ENCODE results near the gene TSC22D1. TPM values are rescaled to one million over a fixed set of nuclear protein-coding genes. Genes with fewer than 3 reads are reported as not detected.

The TSC22D1 gene
- total RNA-seq, 1 experiment from 2014 or later, result 72.5 TPM

DNA sequence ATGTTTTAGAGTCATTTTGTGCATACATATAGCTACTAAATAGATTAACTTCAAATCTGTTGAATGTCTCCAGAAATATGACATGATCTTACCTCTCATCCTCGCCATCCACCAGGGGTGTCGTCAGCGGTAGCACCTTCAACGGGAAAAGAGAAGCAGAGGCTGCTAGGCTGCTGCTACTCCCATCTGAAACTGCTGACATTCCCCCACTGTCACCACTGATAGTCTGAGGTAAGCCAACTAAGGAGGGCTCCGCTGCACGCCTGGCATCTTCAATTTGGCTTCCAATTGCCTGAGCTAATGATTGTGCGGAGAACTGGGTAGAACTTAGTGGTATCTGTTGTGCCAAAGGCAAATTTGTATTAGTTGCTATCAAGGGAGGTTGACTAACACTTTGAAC, 3.1 kb downstream of the TSC22D1 start:
- ATAC-seq (no peak), DNase-seq (ENCODE audit: low spot score) (no peak)
- Mint-ChIP-seq H3K36me3 (peaks cover 25% of the 10 kb centered on the region), H3K27me3 (ENCODE audit: low read depth) (no peaks in the 10 kb centered on the region), H3K4me1 (peaks cover 56% of the 10 kb centered on the region), H3K27ac (peak overlapping the region; percentile 22), H3K4me3 (peak overlapping the region; percentile 92), H3K9me3 (no peaks in the 10 kb centered on the region)
- no peak for TF ChIP-seq FOXJ3 (CRISPR knock-in tag; IDR thresholded peaks at IDR 0.05; ENCODE audit: borderline replicate concordance)
- ChIA-PET POLR2A (no interaction called here), CTCF (interaction anchor here (1.6 kb wide), 1 partner anchor 30 kb away, joined by 5 read pairs; no protein-coding TSS in a partner anchor)

DNA sequence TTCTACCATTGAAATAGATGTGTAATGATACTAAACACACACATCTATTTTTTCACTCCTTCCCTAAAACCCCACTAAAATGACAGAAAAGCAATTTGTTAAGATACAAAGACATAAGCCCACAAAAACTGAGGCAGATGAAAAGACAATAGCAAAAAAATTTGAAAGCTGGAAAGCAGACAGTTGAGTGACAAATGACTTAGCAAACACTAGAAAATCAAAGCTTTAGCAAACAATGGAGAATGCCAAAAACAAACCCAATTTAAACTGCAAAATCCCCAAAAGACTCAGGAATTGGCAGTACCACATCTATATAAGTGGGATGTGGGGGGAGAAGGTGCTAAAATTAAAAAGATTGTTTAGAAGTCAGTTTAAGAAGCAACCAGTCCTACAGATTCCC, 9.5 kb downstream of the TSC22D1 start:
- TF ChIP-seq SMAD4 (CRISPR knock-in tag; IDR thresholded peaks at IDR 0.05) (no peak), TCF7 (CRISPR knock-in tag; IDR thresholded peaks at IDR 0.05; ENCODE audit: low read depth) (no peak), GRHL2 (CRISPR knock-in tag; IDR thresholded peaks at IDR 0.05; ENCODE audit: insufficient replicate concordance, severe bottlenecking) (no peak), FOXK1 (CRISPR knock-in tag; IDR thresholded peaks at IDR 0.05) (no peak), PRDM15 (CRISPR knock-in tag; IDR thresholded peaks at IDR 0.05) (no peak), NFATC4 (CRISPR knock-in tag; IDR thresholded peaks at IDR 0.05) (no peak), PREB (CRISPR knock-in tag; IDR thresholded peaks at IDR 0.05; ENCODE audit: borderline replicate concordance) (no peak), CREM (CRISPR knock-in tag; IDR thresholded peaks at IDR 0.05) (no peak), PRRX2 (CRISPR knock-in tag; IDR thresholded peaks at IDR 0.05) (no peak)
- TF ChIP-seq, protein P1, sequence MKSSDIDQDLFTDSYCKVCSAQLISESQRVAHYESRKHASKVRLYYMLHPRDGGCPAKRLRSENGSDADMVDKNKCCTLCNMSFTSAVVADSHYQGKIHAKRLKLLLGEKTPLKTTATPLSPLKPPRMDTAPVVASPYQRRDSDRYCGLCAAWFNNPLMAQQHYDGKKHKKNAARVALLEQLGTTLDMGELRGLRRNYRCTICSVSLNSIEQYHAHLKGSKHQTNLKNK (CRISPR knock-in tag; IDR thresholded peaks at IDR 0.05), result no peak
- TF ChIP-seq, protein P2, sequence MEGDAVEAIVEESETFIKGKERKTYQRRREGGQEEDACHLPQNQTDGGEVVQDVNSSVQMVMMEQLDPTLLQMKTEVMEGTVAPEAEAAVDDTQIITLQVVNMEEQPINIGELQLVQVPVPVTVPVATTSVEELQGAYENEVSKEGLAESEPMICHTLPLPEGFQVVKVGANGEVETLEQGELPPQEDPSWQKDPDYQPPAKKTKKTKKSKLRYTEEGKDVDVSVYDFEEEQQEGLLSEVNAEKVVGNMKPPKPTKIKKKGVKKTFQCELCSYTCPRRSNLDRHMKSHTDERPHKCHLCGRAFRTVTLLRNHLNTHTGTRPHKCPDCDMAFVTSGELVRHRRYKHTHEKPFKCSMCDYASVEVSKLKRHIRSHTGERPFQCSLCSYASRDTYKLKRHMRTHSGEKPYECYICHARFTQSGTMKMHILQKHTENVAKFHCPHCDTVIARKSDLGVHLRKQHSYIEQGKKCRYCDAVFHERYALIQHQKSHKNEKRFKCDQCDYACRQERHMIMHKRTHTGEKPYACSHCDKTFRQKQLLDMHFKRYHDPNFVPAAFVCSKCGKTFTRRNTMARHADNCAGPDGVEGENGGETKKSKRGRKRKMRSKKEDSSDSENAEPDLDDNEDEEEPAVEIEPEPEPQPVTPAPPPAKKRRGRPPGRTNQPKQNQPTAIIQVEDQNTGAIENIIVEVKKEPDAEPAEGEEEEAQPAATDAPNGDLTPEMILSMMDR (IDR thresholded peaks at IDR 0.05), result no peak
- Mint-ChIP-seq H3K36me3 (peaks cover 3% of the 10 kb centered on the region), H3K4me1 (peaks cover 56% of the 10 kb centered on the region), H3K4me3 (peak overlapping the region; percentile 42; the same call in 1 of the 2 replicates), H3K27me3 (ENCODE audit: low read depth) (no peaks in the 10 kb centered on the region), H3K9me3 (no peaks in the 10 kb centered on the region), H3K27ac (peak overlapping the region; percentile 78)
- POLR2A ChIA-PET, result no interaction called here
- DNase-seq (ENCODE audit: low spot score) (no peak), ATAC-seq (no peak)
- CTCF ChIA-PET, result interaction anchor here (0.8 to 1.0 kb wide), 2 partner anchors 9 to 252 kb away, joined by 3 read pairs; no protein-coding TSS in a partner anchor

DNA sequence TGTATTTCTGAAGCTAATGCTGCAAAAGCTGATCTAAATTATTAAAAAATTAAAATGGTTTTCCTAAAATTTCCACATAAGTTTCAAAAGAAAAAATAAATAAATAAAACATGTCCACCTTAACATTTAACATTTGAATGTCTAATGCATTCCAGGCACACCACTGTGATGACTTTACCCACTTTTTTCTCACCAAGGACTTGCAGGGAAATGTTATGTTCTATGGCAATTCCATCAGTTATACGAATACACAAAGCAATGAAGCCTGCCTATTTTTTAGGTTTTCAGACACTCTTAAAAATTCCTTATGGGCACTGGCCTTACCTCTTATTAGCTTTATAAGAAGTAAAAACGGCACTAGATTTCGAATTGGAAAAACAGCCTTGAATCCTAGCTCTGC, 10.2 kb downstream of the TSC22D1 start:
- peaks cover 3% of the 10 kb centered on the region for H3K36me3 Mint-ChIP-seq
- H3K4me1 Mint-ChIP-seq, result peaks cover 63% of the 10 kb centered on the region
- ChIA-PET CTCF (interaction anchor here (0.5 to 1.0 kb wide), 2 partner anchors 149 to 253 kb away, joined by 3 read pairs; no protein-coding TSS in a partner anchor), POLR2A (no interaction called here)
- no peaks in the 10 kb centered on the region for H3K9me3 Mint-ChIP-seq
- H3K27me3 Mint-ChIP-seq (ENCODE audit: low read depth), result no peaks in the 10 kb centered on the region
- H3K4me3 Mint-ChIP-seq, result no peak overlapping the region
- no peak for DNase-seq (ENCODE audit: low spot score)
- no peak overlapping the region for H3K27ac Mint-ChIP-seq
- no peak for ATAC-seq
- TF ChIP-seq, protein P3, sequence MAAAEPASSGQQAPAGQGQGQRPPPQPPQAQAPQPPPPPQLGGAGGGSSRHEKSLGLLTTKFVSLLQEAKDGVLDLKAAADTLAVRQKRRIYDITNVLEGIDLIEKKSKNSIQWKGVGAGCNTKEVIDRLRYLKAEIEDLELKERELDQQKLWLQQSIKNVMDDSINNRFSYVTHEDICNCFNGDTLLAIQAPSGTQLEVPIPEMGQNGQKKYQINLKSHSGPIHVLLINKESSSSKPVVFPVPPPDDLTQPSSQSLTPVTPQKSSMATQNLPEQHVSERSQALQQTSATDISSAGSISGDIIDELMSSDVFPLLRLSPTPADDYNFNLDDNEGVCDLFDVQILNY (CRISPR knock-in tag; IDR thresholded peaks at IDR 0.05), result no peak
- TF ChIP-seq JUN (CRISPR knock-in tag; IDR thresholded peaks at IDR 0.05) (no peak), FOXP4 (CRISPR knock-in tag; IDR thresholded peaks at IDR 0.05) (no peak), ETV6 (CRISPR knock-in tag; IDR thresholded peaks at IDR 0.05) (no peak), TP53 (CRISPR knock-in tag; IDR thresholded peaks at IDR 0.05) (no peak)
- TF ChIP-seq, protein P4, sequence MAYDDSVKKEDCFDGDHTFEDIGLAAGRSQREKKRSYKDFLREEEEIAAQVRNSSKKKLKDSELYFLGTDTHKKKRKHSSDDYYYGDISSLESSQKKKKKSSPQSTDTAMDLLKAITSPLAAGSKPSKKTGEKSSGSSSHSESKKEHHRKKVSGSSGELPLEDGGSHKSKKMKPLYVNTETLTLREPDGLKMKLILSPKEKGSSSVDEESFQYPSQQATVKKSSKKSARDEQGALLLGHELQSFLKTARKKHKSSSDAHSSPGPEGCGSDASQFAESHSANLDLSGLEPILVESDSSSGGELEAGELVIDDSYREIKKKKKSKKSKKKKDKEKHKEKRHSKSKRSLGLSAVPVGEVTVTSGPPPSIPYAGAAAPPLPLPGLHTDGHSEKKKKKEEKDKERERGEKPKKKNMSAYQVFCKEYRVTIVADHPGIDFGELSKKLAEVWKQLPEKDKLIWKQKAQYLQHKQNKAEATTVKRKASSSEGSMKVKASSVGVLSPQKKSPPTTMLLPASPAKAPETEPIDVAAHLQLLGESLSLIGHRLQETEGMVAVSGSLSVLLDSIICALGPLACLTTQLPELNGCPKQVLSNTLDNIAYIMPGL (CRISPR knock-in tag; IDR thresholded peaks at IDR 0.05), result no peak

All from WTC11 (cell line).